ENCODE data around the gene NEGR1. TPM values are rescaled to one million over a fixed set of nuclear protein-coding genes. Genes with fewer than 3 reads are reported as not detected.

The NEGR1 gene
- total RNA-seq, result 9.7 TPM
- long read RNA-seq, partial matches to known transcripts, result 3 of 3 reads
- long read RNA-seq, other reads (novel, unspliced or antisense), result 0 of 3 reads

DNA sequence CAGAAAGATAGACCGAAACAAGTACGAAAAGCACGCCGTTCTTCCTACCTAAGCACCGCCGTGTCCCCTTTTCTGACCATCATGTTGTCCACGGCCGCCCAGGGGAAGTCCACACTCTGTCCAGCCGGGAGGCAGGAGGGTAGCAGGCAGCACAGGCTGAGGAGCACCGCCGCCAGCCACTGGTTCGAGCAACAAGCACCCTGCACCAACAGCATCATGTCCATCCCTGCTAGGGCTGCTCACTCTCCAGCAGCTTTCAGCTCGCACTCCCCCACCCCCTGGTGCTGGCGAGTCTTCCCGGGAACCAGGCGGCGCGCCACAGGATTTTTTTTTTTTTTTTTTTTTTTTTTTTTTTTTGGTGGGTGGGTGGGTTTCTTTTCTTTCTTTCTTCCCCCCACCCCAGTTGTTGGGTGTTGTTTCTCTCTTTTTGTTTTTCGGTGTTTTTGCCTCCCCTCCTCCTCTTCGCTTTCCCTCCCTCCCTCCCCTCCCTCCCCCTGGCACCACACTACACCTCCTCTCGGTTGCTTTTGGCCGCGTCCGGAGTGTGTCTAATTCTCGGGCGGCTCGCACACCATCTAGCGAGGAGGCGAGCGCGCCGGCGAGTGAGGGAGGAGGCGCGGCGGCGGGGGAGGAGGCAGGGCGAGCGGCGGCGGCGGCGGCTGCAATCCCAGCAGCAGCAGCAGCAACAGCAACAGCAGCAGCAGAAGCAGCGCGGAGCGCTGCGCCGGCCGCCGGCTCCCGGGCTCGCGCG is at the start of gene NEGR1:
NEGR1 (minus strand) TSS at position 269 of the 751 bp plus-strand sequence.
- intact Hi-C loops (cut with micrococcal nuclease), result no loop called here
- TF ChIP-seq, protein P1, sequence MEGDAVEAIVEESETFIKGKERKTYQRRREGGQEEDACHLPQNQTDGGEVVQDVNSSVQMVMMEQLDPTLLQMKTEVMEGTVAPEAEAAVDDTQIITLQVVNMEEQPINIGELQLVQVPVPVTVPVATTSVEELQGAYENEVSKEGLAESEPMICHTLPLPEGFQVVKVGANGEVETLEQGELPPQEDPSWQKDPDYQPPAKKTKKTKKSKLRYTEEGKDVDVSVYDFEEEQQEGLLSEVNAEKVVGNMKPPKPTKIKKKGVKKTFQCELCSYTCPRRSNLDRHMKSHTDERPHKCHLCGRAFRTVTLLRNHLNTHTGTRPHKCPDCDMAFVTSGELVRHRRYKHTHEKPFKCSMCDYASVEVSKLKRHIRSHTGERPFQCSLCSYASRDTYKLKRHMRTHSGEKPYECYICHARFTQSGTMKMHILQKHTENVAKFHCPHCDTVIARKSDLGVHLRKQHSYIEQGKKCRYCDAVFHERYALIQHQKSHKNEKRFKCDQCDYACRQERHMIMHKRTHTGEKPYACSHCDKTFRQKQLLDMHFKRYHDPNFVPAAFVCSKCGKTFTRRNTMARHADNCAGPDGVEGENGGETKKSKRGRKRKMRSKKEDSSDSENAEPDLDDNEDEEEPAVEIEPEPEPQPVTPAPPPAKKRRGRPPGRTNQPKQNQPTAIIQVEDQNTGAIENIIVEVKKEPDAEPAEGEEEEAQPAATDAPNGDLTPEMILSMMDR (IDR thresholded peaks at IDR 0.05; ENCODE audit: borderline replicate concordance), result peak; percentile 36
- peak; percentile 88 for DNase-seq
- Histone ChIP-seq H3K4me3 (peak within 1 kb of the TSS; percentile 85), H3K4me1 (peaks cover 36% of the 10 kb centered on the region), H3K27me3 (ENCODE audit: low read depth) (no peaks in the 10 kb centered on the region), H3K27ac (replicated peaks) (peak within 1 kb of the TSS; percentile 96), H3K9me3 (replicated peaks) (no peaks in the 10 kb centered on the region), H3K36me3 (no peaks in the 10 kb centered on the region)

DNA sequence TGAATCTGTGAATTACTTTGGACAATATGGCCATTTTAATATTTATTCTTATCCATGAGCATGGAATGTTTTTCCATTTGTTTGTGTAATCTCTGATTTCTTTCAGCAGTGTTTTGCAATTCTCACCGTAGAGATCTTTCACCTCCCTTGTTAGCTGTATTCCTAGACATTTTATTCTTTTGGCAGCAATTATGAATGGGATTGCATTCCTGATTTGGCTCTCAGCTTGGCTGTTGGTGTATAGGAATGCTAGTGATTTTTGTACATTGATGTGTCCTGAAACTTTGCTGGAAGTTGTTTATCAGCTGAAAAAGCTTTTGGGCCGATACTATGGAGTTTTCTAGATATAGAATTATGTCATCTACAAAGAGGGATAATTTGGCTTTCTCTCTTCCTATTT is 44.2 kb upstream of the NEGR1 start:
- no peaks in the 10 kb centered on the region for H3K27me3 ChIP-seq (ENCODE audit: low read depth)
- no peaks in the 10 kb centered on the region for H3K4me1 ChIP-seq
- no peak overlapping the region for H3K4me3 ChIP-seq
- intact Hi-C loops (cut with micrococcal nuclease), result no loop called here
- TF ChIP-seq, protein P1 (IDR thresholded peaks at IDR 0.05; ENCODE audit: borderline replicate concordance), result no peak
- H3K9me3 ChIP-seq (replicated peaks), result no peaks in the 10 kb centered on the region
- DNase-seq, result no peak
- no peaks in the 10 kb centered on the region for H3K36me3 ChIP-seq
- H3K27ac ChIP-seq (replicated peaks), result no peak overlapping the region

DNA sequence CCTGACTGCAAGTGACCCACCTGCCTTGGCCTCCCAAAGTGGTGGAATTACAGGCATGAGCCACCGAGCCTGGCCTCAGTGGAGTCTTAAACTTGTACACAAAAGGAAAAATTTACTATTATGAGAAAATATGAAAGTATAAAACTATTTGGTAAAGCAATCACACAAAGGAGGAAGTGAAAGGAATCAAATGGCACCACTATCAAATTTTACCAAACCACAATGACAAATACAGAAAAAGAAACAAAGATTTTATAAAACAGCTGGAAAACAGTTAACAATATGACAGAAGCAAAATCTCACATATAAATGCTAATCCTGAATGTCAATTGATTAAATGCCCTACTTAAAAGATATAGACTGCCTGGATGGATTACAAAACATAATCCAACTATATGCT is 42.1 kb upstream of the NEGR1 start:
- DNase-seq, result no peak
- no peaks in the 10 kb centered on the region for H3K9me3 ChIP-seq (replicated peaks)
- H3K4me1 ChIP-seq, result no peaks in the 10 kb centered on the region
- H3K36me3 ChIP-seq, result no peaks in the 10 kb centered on the region
- no peak overlapping the region for H3K27ac ChIP-seq (replicated peaks)
- H3K4me3 ChIP-seq, result no peak overlapping the region
- intact Hi-C loops (cut with micrococcal nuclease), result no loop called here
- TF ChIP-seq, protein P1 (IDR thresholded peaks at IDR 0.05; ENCODE audit: borderline replicate concordance), result no peak
- H3K27me3 ChIP-seq (ENCODE audit: low read depth), result no peaks in the 10 kb centered on the region

DNA sequence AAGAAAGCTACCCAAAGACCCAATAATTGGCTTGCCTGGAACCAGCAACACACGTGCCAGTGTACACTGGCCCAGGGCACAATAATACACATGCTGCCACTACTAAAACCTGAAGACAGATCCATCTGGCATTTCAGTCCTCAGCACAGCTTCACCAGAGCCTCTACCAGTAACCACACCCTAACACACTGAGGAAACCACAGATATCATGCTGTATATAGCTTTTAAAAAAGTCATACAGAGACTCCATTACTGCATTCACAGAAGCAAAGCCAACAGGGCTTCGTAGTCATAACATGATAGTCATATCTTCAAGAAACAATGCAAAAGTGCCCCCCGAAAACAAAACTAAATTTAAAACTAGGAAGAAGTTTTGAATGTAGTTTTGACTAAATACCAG is 40.6 kb upstream of the NEGR1 start:
- H3K4me1 ChIP-seq, result no peaks in the 10 kb centered on the region
- no peaks in the 10 kb centered on the region for H3K9me3 ChIP-seq (replicated peaks)
- intact Hi-C loops (cut with micrococcal nuclease), result no loop called here
- no peaks in the 10 kb centered on the region for H3K27me3 ChIP-seq (ENCODE audit: low read depth)
- TF ChIP-seq, protein P1 (IDR thresholded peaks at IDR 0.05; ENCODE audit: borderline replicate concordance), result no peak
- no peak overlapping the region for H3K4me3 ChIP-seq
- H3K36me3 ChIP-seq, result no peaks in the 10 kb centered on the region
- no peak for DNase-seq
- H3K27ac ChIP-seq (replicated peaks), result no peak overlapping the region

DNA sequence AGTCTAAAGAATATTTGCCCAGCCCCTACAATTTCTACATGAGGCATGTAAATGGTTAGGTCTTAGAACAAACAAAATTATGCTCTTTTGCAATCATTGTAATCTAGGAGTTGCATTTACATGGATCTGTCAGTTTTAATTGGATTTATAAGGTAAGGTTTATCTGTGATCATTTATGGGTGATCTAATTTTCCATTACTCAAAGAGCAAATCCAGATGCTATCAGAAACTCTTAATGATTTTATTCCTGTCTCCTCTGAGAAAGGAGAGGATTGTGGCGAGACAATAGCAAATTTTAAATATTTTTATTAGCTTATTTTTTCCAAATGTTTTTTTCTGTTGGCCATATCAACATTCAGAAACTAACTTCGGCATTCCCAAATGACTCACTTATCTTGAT is 14.2 kb upstream of the NEGR1 start:
- H3K27ac ChIP-seq (replicated peaks), result no peak overlapping the region
- no peak overlapping the region for H3K4me3 ChIP-seq
- intact Hi-C loops (cut with micrococcal nuclease), result no loop called here
- no peak for DNase-seq
- no peaks in the 10 kb centered on the region for H3K4me1 ChIP-seq
- no peaks in the 10 kb centered on the region for H3K36me3 ChIP-seq
- H3K27me3 ChIP-seq (ENCODE audit: low read depth), result no peaks in the 10 kb centered on the region
- TF ChIP-seq, protein P1 (IDR thresholded peaks at IDR 0.05; ENCODE audit: borderline replicate concordance), result no peak
- H3K9me3 ChIP-seq (replicated peaks), result peaks cover 18% of the 10 kb centered on the region

Measured in left ventricle myocardium inferior (tissue), 1 donor.